K562 (cell line): ENCODE results near the gene SLC4A3. TPM values are rescaled to one million over a fixed set of nuclear protein-coding genes. Genes with fewer than 3 reads are reported as not detected.

Experiments used
- ATAC-seq: fragments of 200-7000 bp; cut with Tn5 transposase; 3 replicates; pipeline ENCODE4 v1.9.1; 2020; ENCODE audit warnings: moderate library complexity
- BruUV-seq: library from RNA; stranded (reverse); fragments of 400-500 nt; replicated peaks from 2 replicates; lab custom pipeline; 2021; lab: Mats Ljungman, UMichigan
- CTCF ChIA-PET: fragments of 300-600 bp; formaldehyde crosslinking; extraction: SDS; loops from one replicate; lab custom pipeline; 2021; ENCODE audit warnings: low intra/inter-chr PET ratio; lab: Yijun Ruan, JAX
- POLR2A ChIA-PET: fragments of 300-600, 350-650 bp; sonication (Branson Sonifier 250); formaldehyde crosslinking; extraction: SDS; loops from one replicate; lab custom pipeline; 2021; ENCODE audit warnings: antibody characterized with exemption, inconsistent platforms; lab: Yijun Ruan, JAX
- DNase-seq, 4 experiments: peaks; one replicate each; pipeline versions ENCODE4 v3.0.0 to v3.0.0-alpha.2; 2011 to 2018; ENCODE audit warnings: low spot score in 3 of 4, mixed read lengths in 3 of 4; ENCODE audit errors: extremely low read depth in 1 of 4
- FAIRE-seq: peaks from 2 replicates; lab custom pipeline; 2011; peaks lifted over from hg19 to GRCh38; lab: Jason Lieb, UNC
- H2AFZ ChIP-seq: 2 replicates; pipeline ENCODE4 v1.6.0; 2011; ENCODE audit warnings: low read depth, low read length, control low read depth, inconsistent platforms
- H3K27ac ChIP-seq: fragments of 200-600 bp; 3 replicates; pipeline ENCODE4 v1.8.0; 2011; ENCODE audit warnings: low read depth, mild to moderate bottlenecking, control low read depth, inconsistent platforms, low read length, moderate library complexity, mixed read lengths; ENCODE audit errors: extremely low read depth
- H3K27me3 ChIP-seq, 2 experiments: fragments of 300-600 bp in 1 of 2; 2 replicates in 1 of 2; 3 replicates in 1 of 2; pipeline versions ENCODE4 v1.6.0 to v1.8.0; 2011; ENCODE audit warnings: inconsistent platforms in 2 of 2, low read length in 2 of 2, mild to moderate bottlenecking in 1 of 2, mixed read lengths in 1 of 2, moderate library complexity in 1 of 2; ENCODE audit not compliant: control insufficient read depth in 2 of 2, insufficient read depth in 2 of 2
- H3K36me3 ChIP-seq: fragments of 300-600 bp; 3 replicates; pipeline ENCODE4 v1.8.0; 2011; ENCODE audit warnings: mild to moderate bottlenecking, low read length, inconsistent platforms; ENCODE audit not compliant: control insufficient read depth, insufficient read depth
- H3K4me1 ChIP-seq, 2 experiments: fragments of 200-600 bp in 1 of 2; replicated peaks in 1 of 2; 2 replicates in 1 of 2; 3 replicates in 1 of 2; pipeline versions ENCODE4 v1.5.1 to v1.8.0; 2011; ENCODE audit warnings: inconsistent platforms in 2 of 2, low read length in 2 of 2, mild to moderate bottlenecking in 1 of 2, mixed read lengths in 1 of 2, moderate library complexity in 1 of 2; ENCODE audit not compliant: control insufficient read depth in 2 of 2, insufficient read depth in 2 of 2
- H3K4me2 ChIP-seq: 2 replicates; pipeline ENCODE4 v1.6.1; 2011; ENCODE audit warnings: low read length, control low read depth, inconsistent platforms, mixed read lengths; ENCODE audit not compliant: insufficient read depth
- H3K4me3 ChIP-seq: fragments of 200-600 bp; sonication (generic), shearing (Covaris generic); 2 replicates; pipeline ENCODE4 v1.5.1; 2016; ENCODE audit warnings: control low read depth, inconsistent platforms
- H3K79me2 ChIP-seq: fragments of 200-600 bp; 3 replicates; pipeline ENCODE4 v1.8.0; 2011; ENCODE audit warnings: low read length, inconsistent platforms; ENCODE audit not compliant: control insufficient read depth, insufficient read depth
- H3K9ac ChIP-seq, 2 experiments: 2 replicates each; pipeline versions ENCODE4 v1.6.0 to v1.6.1; 2011; ENCODE audit warnings: low read depth in 2 of 2, low read length in 2 of 2, control low read depth in 1 of 2, inconsistent platforms in 1 of 2, mild to moderate bottlenecking in 1 of 2, mixed read lengths in 1 of 2; ENCODE audit not compliant: insufficient read depth in 1 of 2
- H3K9me1 ChIP-seq: one replicate; pipeline ENCODE4 v1.6.0; 2011; ENCODE audit warnings: inconsistent platforms, mild to moderate bottlenecking, low read length, moderate library complexity; ENCODE audit not compliant: control insufficient read depth, insufficient read depth
- H3K9me3 ChIP-seq: replicated peaks from 2 replicates; pipeline ENCODE4 v1.5.1; 2011; ENCODE audit warnings: low read depth, low read length, inconsistent platforms; ENCODE audit not compliant: control insufficient read depth, insufficient read depth
- H4K20me1 ChIP-seq: replicated peaks from 2 replicates; pipeline ENCODE4 v1.6.1; 2011; ENCODE audit warnings: low read length, inconsistent platforms, mixed read lengths; ENCODE audit not compliant: control insufficient read depth, insufficient read depth
- ATF1 ChIP-seq, 2 experiments: fragments of 450-650 bp in 1 of 2; IDR thresholded peaks; 2 replicates each; pipeline ENCODE4 v1.6.1; 2016; ENCODE audit warnings: missing compliant biosample characterization in 1 of 2, missing genetic modification characterization in 1 of 2
- DIDO1 ChIP-seq: fragments of 450-650 bp; IDR thresholded peaks from 2 replicates; pipeline ENCODE4 v1.6.1; 2016; ENCODE audit warnings: low read depth, missing biosample characterization, missing genetic modification characterization
- DNMT1 ChIP-seq: fragments of 450-650 bp; IDR thresholded peaks from 2 replicates; pipeline ENCODE4 v1.6.1; 2016; ENCODE audit warnings: antibody characterized with exemption, mild to moderate bottlenecking
- E2F4 ChIP-seq: sonication (generic); formaldehyde crosslinking; IDR thresholded peaks from 2 replicates; pipeline ENCODE4 v1.8.0; 2022; ENCODE audit warnings: mild to moderate bottlenecking, low read depth, missing genetic modification reagents
- ETV6 ChIP-seq, 3 experiments: fragments of 150-350 bp in 1 of 3; sonication (generic) in 1 of 3; formaldehyde crosslinking in 1 of 3; IDR thresholded peaks; 2 replicates each; pipeline versions ENCODE4 v1.6.1 to v1.8.0; 2014 to 2022; ENCODE audit warnings: borderline replicate concordance in 2 of 3, low read depth in 2 of 3, antibody characterized with exemption in 1 of 3, low read length in 1 of 3, mild to moderate bottlenecking in 1 of 3, missing genetic modification reagents in 1 of 3
- KDM1A ChIP-seq, 2 experiments: fragments of 450-650 bp; IDR thresholded peaks; 2 replicates each; pipeline ENCODE4 v1.6.1; 2016; ENCODE audit warnings: mild to moderate bottlenecking in 2 of 2
- KDM2B ChIP-seq: fragments of 250-450 bp; sonication (Bioruptor Pico); IDR thresholded peaks from 2 replicates; pipeline ENCODE4 v1.8.0; 2021; ENCODE audit warnings: mild to moderate bottlenecking, moderate library complexity
- NFATC3 ChIP-seq: fragments of 450-650 bp; IDR thresholded peaks from 2 replicates; pipeline ENCODE4 v1.6.1; 2017; ENCODE audit warnings: mild to moderate bottlenecking
- NRF1 ChIP-seq, 2 experiments: fragments of 450-650 bp; IDR thresholded peaks in 1 of 2; conservative IDR thresholded peaks in 1 of 2; 2 replicates each; pipeline ENCODE4 v1.6.1; 2014; ENCODE audit warnings: mild to moderate bottlenecking in 2 of 2
- SPI1 ChIP-seq: IDR thresholded peaks from 2 replicates; pipeline ENCODE4 v1.6.1; 2011; ENCODE audit warnings: low read depth, low read length, control low read depth, borderline replicate concordance
- TAF7 ChIP-seq: fragments of 450-650 bp; IDR thresholded peaks from 2 replicates; pipeline ENCODE4 v1.6.1; 2016; ENCODE audit warnings: missing genetic modification characterization, missing compliant biosample characterization
- XRCC5 ChIP-seq: fragments of 200-400 bp; formaldehyde crosslinking; IDR thresholded peaks from 2 replicates; pipeline ENCODE4 v1.6.1; 2017; ENCODE audit warnings: low read depth, mild to moderate bottlenecking, low read length
- ZBTB5 ChIP-seq: fragments of 450-650 bp; IDR thresholded peaks from 2 replicates; pipeline ENCODE4 v1.6.1; 2017; ENCODE audit warnings: antibody characterized with exemption
- ZNF217 ChIP-seq: sonication (generic); formaldehyde crosslinking; IDR thresholded peaks from 2 replicates; pipeline ENCODE4 v1.8.0; 2022; ENCODE audit warnings: mild to moderate bottlenecking, missing genetic modification reagents
- WGBS: fragments of 100-300 bp; shearing (Covaris generic); methylation state at CpG from one replicate; pipeline ENCODE4 v1.1.6; 2016; ENCODE audit warnings: low coverage, mixed read lengths; ENCODE audit not compliant: insufficient coverage; ENCODE audit errors: missing lambda C conversion rate; 5-methylcytosine and 5-hydroxymethylcytosine counted together
- in situ Hi-C: fragments of 300-500 bp; cut with MboI; formaldehyde crosslinking; loops from 4 replicates; pipeline ENCODE4 v1.15.0; 2018; ENCODE audit warnings: inconsistent platforms, mixed read lengths
- intact Hi-C: fragments of 100-400 bp; cut with micrococcal nuclease; formaldehyde crosslinking; loops from 2 replicates; pipeline ENCODE4 v1.14.2; 2022
- polyA plus RNA-seq, 8 experiments: library from polyadenylated mRNA; depleted of rRNA in 4 of 8; stranded (reverse) in 5 of 8; unstranded in 3 of 8; fragments of >200 nt; fragmentation: Nextera tagmentation in 2 of 8; fragmentation: Illumina TruSeq in 1 of 8; extraction: Ambion mirVana in 2 of 8; extraction: Trizol in 1 of 8; gene quantifications; 2 replicates each; pipeline versions ENCODE4 v1.2.1 to v1.2.3, GENCODE V29; 2011 to 2014; ENCODE audit warnings: inconsistent platforms in 1 of 8, missing spikeins in 1 of 8
- total RNA-seq, 7 experiments: library from RNA; depleted of rRNA in 6 of 7; stranded (reverse); fragments of >200 nt in 6 of 7; fragmentation: Illumina TruSeq in 2 of 7; extraction: Trizol in 2 of 7; gene quantifications; 2 replicates each; pipeline versions ENCODE4 v1.2.1 to v1.2.3, GENCODE V29; 2011 to 2021; ENCODE audit warnings: low replicate concordance in 1 of 7

SLC4A3 gene
- total and polyA plus RNA-seq, 9 of the 15 experiments (the other 6 are each of a cell fraction or from before 2014, with no cell fraction given), result 0.04 to 0.31 (median 0.16) TPM; not detected in 5

GRCh38 chr2:219603771-219604170 lies 23.7 kb upstream of the SLC4A3 start:
- no TSS peak for BruUV-seq
- no peaks in the 10 kb centered on the region for H3K9me3 ChIP-seq
- peaks cover 7% of the 10 kb centered on the region; the same call in 1 of the 3 replicates for H3K36me3 ChIP-seq
- in situ Hi-C loops (no loop called here), intact Hi-C loops (no loop called here)
- WGBS, result 80% methylated on average over 5 of the region's 5 CpGs
- no peak for DNase-seq
- POLR2A ChIA-PET, result no interaction called here
- no peak overlapping the region for H3K4me2 ChIP-seq
- H3K9me1 ChIP-seq, result no peaks in the 10 kb centered on the region
- no peak overlapping the region for H2AFZ ChIP-seq
- TF ChIP-seq KDM1A (IDR thresholded peaks at IDR 0.05) (no peak), ATF1 (CRISPR knock-in tag; IDR thresholded peaks at IDR 0.05) (no peak), ATF1 (tag; IDR thresholded peaks at IDR 0.05) (no peak), SPI1 (peak; percentile 87; the same call in 1 of the 2 replicates)
- H3K4me1 ChIP-seq, result peaks cover 0 to 4% of the 10 kb centered on the region in 2 experiments; a peak in 3 of 5 replicates
- H3K27me3 ChIP-seq, result no peaks in the 10 kb centered on the region
- no peaks in the 10 kb centered on the region for H4K20me1 ChIP-seq
- CTCF ChIA-PET, result no interaction called here
- no peak overlapping the region for H3K27ac ChIP-seq
- no peak overlapping the region for H3K9ac ChIP-seq
- H3K4me3 ChIP-seq, result no peak overlapping the region
- no peak for FAIRE-seq
- 0 out of 3 replicates have a peak, but pooled peaks cover under 1% of the 10 kb centered on the region for H3K79me2 ChIP-seq
- no peak for ATAC-seq

GRCh38 chr2:219605607-219605954 lies 21.8 kb upstream of the SLC4A3 start:
- 63% methylated on average over 2 of the region's 6 CpGs for WGBS
- Histone ChIP-seq H3K4me3 (no peak overlapping the region), H3K27ac (no peak overlapping the region), H3K9me1 (no peaks in the 10 kb centered on the region), H3K36me3 (peaks cover 7% of the 10 kb centered on the region; the same call in 1 of the 3 replicates), H3K27me3 (no peaks in the 10 kb centered on the region), H2AFZ (no peak overlapping the region), H4K20me1 (no peaks in the 10 kb centered on the region), H3K79me2 (no peaks in the 10 kb centered on the region), H3K4me2 (no peak overlapping the region), H3K9ac (peak overlapping the region in 1 of 2 experiments; percentile 28; a peak in 1 of 4 replicates), H3K9me3 (no peaks in the 10 kb centered on the region), H3K4me1 (peaks cover 0 to 8% of the 10 kb centered on the region in 2 experiments; a peak in 2 of 5 replicates)
- no peak for FAIRE-seq
- in situ Hi-C loops (no loop called here), intact Hi-C loops (no loop called here)
- no peak for ATAC-seq
- ChIA-PET POLR2A (interaction anchor here (1.1 to 1.3 kb wide), 2 partner anchors 9 to 10 kb away, joined by 3 to 5 read pairs; no protein-coding TSS in a partner anchor), CTCF (no interaction called here)
- BruUV-seq, result no TSS peak
- no peak for DNase-seq
- TF ChIP-seq ZBTB5 (no peak), ETV6 (IDR thresholded peaks at IDR 0.05; ENCODE audit: borderline replicate concordance in 1 of 2, low read depth in 2 of 2, low read length in 1 of 2) (no peak), ETV6 (CRISPR knock-in tag; IDR thresholded peaks at IDR 0.05; ENCODE audit: borderline replicate concordance) (no peak), ZNF217 (CRISPR knock-in tag) (no peak), NFATC3 (no peak), KDM2B (CRISPR knock-in tag) (no peak), TAF7 (tag) (no peak), NRF1 (conservative IDR thresholded peaks at IDR 0.05 in 1 of 2, IDR thresholded peaks at IDR 0.05 in 1 of 2) (no peak), DIDO1 (tag) (no peak), DNMT1 (no peak), E2F4 (CRISPR knock-in tag) (no peak), XRCC5 (no peak)
